HUES6 (cell line): Measurements from ENCODE around the gene TNFSF11.

Source experiments
- H3K27ac ChIP-seq: 2 replicates; pipeline ENCODE4 v1.7.0; 2013; ENCODE audit warnings: low read depth, mild to moderate bottlenecking, low read length, inconsistent platforms
- H3K27me3 ChIP-seq: 2 replicates; pipeline ENCODE4 v1.6.1; 2013; ENCODE audit warnings: low read length; ENCODE audit not compliant: control insufficient read depth, insufficient read depth
- H3K36me3 ChIP-seq: 2 replicates; pipeline ENCODE4 v1.6.1; 2013; ENCODE audit warnings: low read length; ENCODE audit not compliant: control insufficient read depth, insufficient read depth
- H3K4me1 ChIP-seq: 2 replicates; pipeline ENCODE4 v1.6.1; 2013; ENCODE audit warnings: low read length; ENCODE audit not compliant: control insufficient read depth, insufficient read depth
- H3K4me3 ChIP-seq: 2 replicates; pipeline ENCODE4 v1.5.1; 2013; ENCODE audit warnings: low read depth, low read length
- H3K9ac ChIP-seq: one replicate; pipeline ENCODE4 v1.6.1; 2013; ENCODE audit warnings: mild to moderate bottlenecking, low read length
- H3K9me3 ChIP-seq: 2 replicates; pipeline ENCODE4 v1.6.1; 2013; ENCODE audit warnings: low read depth, low read length; ENCODE audit not compliant: control insufficient read depth, insufficient read depth

Gene TNFSF11

DNA sequence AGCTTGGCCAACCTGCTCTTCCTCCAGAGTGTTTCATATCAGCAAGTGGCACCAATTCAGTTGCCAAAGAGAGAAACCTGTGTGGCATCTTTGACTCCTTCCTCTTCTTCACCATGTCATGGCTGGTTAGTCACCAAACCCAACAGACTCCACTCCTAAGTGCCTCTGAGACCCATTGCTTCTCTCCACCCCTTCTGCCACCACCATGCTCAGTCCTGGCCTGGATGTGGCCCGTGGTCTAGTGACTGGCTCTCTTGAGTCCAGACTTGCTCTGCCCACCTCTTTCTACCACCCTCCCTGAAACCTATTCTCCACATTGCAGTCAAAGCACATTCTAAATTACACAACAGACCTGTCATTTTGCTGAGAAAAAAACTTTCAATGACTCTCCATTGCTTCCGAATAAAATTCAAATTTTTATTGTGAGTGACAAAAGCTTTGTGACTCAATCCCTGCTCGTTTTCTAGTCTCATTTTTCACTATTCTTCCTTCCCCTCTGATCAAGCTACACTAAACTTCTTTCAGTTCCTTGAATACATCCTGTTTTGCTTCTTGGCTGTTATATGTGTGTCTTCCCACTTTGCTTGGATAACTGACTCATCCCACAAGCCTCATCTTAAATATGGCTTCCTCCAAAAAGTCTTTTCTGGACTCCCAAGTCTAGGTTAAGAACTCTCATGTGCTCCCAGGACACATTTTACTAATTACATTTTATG lies 12.0 kb upstream of the TNFSF11 start:
- H3K9ac ChIP-seq, result no peak overlapping the region
- no peaks in the 10 kb centered on the region for H3K4me1 ChIP-seq
- no peaks in the 10 kb centered on the region for H3K36me3 ChIP-seq
- no peak overlapping the region for H3K4me3 ChIP-seq
- no peak overlapping the region for H3K27ac ChIP-seq
- peaks cover 9% of the 10 kb centered on the region for H3K9me3 ChIP-seq
- H3K27me3 ChIP-seq, result no peaks in the 10 kb centered on the region

- H3K9me3 ChIP-seq, result peaks cover 7% of the 10 kb centered on the region; the same call in 1 of the 2 replicates
- no peaks in the 10 kb centered on the region for H3K27me3 ChIP-seq
Observed at GRCh38 chr13:42567906-42568305, 6.0 kb upstream of the TNFSF11 start.

DNA sequence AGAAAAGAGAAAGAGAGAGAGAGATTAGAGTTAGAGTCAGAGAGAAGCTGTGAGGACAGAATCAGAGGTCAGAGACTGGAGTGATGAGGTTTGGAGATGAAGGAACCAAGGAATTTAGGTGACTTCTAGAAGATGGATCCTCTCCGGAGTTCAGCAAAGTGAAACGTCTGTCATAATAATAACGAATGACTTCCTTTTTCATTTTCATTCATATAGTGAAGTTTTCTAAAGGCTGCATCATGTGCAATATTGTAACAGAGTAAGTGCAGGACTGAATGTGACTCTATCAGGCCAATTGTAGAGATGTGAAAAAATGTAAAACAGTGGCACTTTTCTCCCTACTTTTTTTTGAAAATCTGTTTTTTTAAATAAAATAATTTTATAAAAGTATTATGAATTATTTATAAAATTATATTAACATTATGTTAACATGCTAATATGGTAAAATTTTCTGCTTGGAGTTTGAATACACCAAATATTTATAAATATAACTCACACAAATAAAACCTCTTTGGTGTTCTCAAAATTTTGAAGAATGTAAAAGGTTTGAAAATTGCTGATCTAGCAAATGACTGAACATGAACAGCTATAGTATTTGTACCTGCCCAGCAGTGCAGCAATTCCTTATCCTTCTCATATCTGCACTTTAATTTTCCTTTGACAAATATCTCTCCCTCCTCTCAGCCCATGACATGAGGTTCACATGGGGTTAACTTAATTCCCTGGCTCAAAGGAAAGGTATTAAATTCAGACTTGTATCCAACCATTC lies 4.2 kb upstream of the TNFSF11 start:
- Histone ChIP-seq H3K27ac (no peak overlapping the region), H3K36me3 (no peaks in the 10 kb centered on the region), H3K27me3 (peaks cover 17% of the 10 kb centered on the region), H3K4me1 (peaks cover 15% of the 10 kb centered on the region), H3K9ac (no peak overlapping the region), H3K9me3 (peaks cover 13% of the 10 kb centered on the region), H3K4me3 (no peak overlapping the region)

More at GRCh38 chr13:42567906-42568305, 6.0 kb upstream of the TNFSF11 start:
- no peaks in the 10 kb centered on the region for H3K36me3 ChIP-seq
- no peak overlapping the region for H3K9ac ChIP-seq
- H3K27ac ChIP-seq, result no peak overlapping the region
- peaks cover 15% of the 10 kb centered on the region for H3K4me1 ChIP-seq
- no peak overlapping the region for H3K4me3 ChIP-seq

DNA sequence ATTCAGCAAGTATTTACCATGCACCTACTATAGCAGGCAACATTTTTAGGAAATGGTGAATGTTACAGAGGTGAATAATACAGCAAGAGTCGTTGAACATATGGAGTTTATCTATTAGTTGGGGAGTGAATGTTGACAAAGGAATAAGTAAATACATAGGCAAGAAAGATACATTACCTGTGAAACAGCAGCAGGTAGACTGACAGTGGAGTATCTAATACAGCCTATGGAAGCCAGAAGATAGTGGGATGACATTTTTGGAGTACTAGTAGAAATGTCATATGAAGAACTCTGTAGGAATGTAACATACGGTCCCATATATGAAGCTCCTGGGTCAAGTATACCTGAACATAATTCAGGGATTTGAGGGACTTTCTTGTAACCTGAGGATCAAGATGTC lies 2.1 kb upstream of the TNFSF11 start:
- peaks cover 39% of the 10 kb centered on the region for H3K27me3 ChIP-seq
- no peak overlapping the region for H3K9ac ChIP-seq
- H3K9me3 ChIP-seq, result peaks cover 13% of the 10 kb centered on the region
- H3K36me3 ChIP-seq, result no peaks in the 10 kb centered on the region
- no peak overlapping the region for H3K4me3 ChIP-seq
- peaks cover 15% of the 10 kb centered on the region for H3K4me1 ChIP-seq
- H3K27ac ChIP-seq, result no peak overlapping the region

- peaks cover 13% of the 10 kb centered on the region for H3K9me3 ChIP-seq
- H3K4me3 ChIP-seq, result peak overlapping the region; percentile 94
- H3K9ac ChIP-seq, result peak overlapping the region; percentile 56
- peaks cover 8% of the 10 kb centered on the region; the same call in 1 of the 2 replicates for H3K4me1 ChIP-seq
- no peaks in the 10 kb centered on the region for H3K36me3 ChIP-seq
- peaks cover 39% of the 10 kb centered on the region for H3K27me3 ChIP-seq
- no peak overlapping the region for H3K27ac ChIP-seq
Observed at GRCh38 chr13:42574435-42575311, 721 bp downstream of the TNFSF11 start.

GRCh38 chr13:42575938-42576337 lies 2.0 kb downstream of the TNFSF11 start:
- no peak overlapping the region for H3K4me3 ChIP-seq
- peaks cover 8% of the 10 kb centered on the region; the same call in 1 of the 2 replicates for H3K4me1 ChIP-seq
- no peaks in the 10 kb centered on the region for H3K36me3 ChIP-seq
- no peak overlapping the region for H3K9ac ChIP-seq
- H3K27me3 ChIP-seq, result peaks cover 39% of the 10 kb centered on the region
- H3K9me3 ChIP-seq, result peaks cover 13% of the 10 kb centered on the region
- H3K27ac ChIP-seq, result no peak overlapping the region

- H3K9me3 ChIP-seq, result peaks cover 6% of the 10 kb centered on the region
- peaks cover 8% of the 10 kb centered on the region; the same call in 1 of the 2 replicates for H3K4me1 ChIP-seq
- no peak overlapping the region for H3K27ac ChIP-seq
- no peak overlapping the region for H3K9ac ChIP-seq
- H3K4me3 ChIP-seq, result no peak overlapping the region
- H3K36me3 ChIP-seq, result no peaks in the 10 kb centered on the region
- peaks cover 39% of the 10 kb centered on the region for H3K27me3 ChIP-seq
Observed at GRCh38 chr13:42577538-42577937, 3.6 kb downstream of the TNFSF11 start.

- Histone ChIP-seq H3K9me3 (no peaks in the 10 kb centered on the region), H3K4me3 (no peak overlapping the region), H3K36me3 (no peaks in the 10 kb centered on the region), H3K4me1 (peaks cover 8% of the 10 kb centered on the region; the same call in 1 of the 2 replicates), H3K27me3 (peaks cover 13% of the 10 kb centered on the region), H3K27ac (no peak overlapping the region), H3K9ac (no peak overlapping the region)
Observed at GRCh38 chr13:42580644-42581043, 6.7 kb downstream of the TNFSF11 start.

- H3K27ac ChIP-seq, result no peak overlapping the region
- H3K9me3 ChIP-seq, result no peaks in the 10 kb centered on the region
- H3K9ac ChIP-seq, result no peak overlapping the region
- no peaks in the 10 kb centered on the region for H3K36me3 ChIP-seq
- 0 out of 2 replicates have a peak, but pooled peaks cover 5% of the 10 kb centered on the region for H3K27me3 ChIP-seq
- H3K4me1 ChIP-seq, result peaks cover 8% of the 10 kb centered on the region; the same call in 1 of the 2 replicates
- H3K4me3 ChIP-seq, result no peak overlapping the region
Observed at GRCh38 chr13:42581427-42581826, 7.5 kb downstream of the TNFSF11 start.

- H3K27ac ChIP-seq, result no peak overlapping the region
- H3K27me3 ChIP-seq, result no peaks in the 10 kb centered on the region
- no peaks in the 10 kb centered on the region for H3K9me3 ChIP-seq
- peaks cover 31% of the 10 kb centered on the region for H3K4me1 ChIP-seq
- H3K9ac ChIP-seq, result no peak overlapping the region
- no peaks in the 10 kb centered on the region for H3K36me3 ChIP-seq
- H3K4me3 ChIP-seq, result no peak overlapping the region
Observed at GRCh38 chr13:42591602-42592001, 17.6 kb downstream of the TNFSF11 start.
